HepG2 (cell line): ENCODE data around the gene HAGHL. TPM values are rescaled to one million over a fixed set of nuclear protein-coding genes. Genes with fewer than 3 reads are reported as not detected.

ENCODE experiments used
- ARID4A ChIP-seq: sonication (generic); formaldehyde crosslinking; IDR thresholded peaks from 2 replicates; pipeline ENCODE4 v1.5.0; 2020; ENCODE audit warnings: mild to moderate bottlenecking, missing genetic modification reagents, borderline replicate concordance
- ASH2L ChIP-seq: fragments of 300-600, 200-600 bp; sonication (generic); IDR thresholded peaks from 2 replicates; pipeline ENCODE4 v1.7.0; 2017; ENCODE audit warnings: low read depth, mild to moderate bottlenecking, moderate library complexity, mixed read lengths, low read length; ENCODE audit not compliant: insufficient read length
- HOXA3 ChIP-seq: sonication (generic); formaldehyde crosslinking; IDR thresholded peaks from 2 replicates; pipeline ENCODE4 v1.5.0; 2020; ENCODE audit warnings: missing genetic modification reagents
- KLF15 ChIP-seq: sonication (generic); formaldehyde crosslinking; IDR thresholded peaks from 2 replicates; pipeline ENCODE4 v1.8.1; 2023; ENCODE audit warnings: borderline replicate concordance, mild to moderate bottlenecking, inconsistent platforms, missing genetic modification reagents, mixed read lengths
- MED1 ChIP-seq: sonication (generic); formaldehyde crosslinking; IDR thresholded peaks from 2 replicates; pipeline ENCODE4 v1.4.0; 2020; ENCODE audit warnings: missing genetic modification reagents
- MLXIP ChIP-seq: sonication (generic); formaldehyde crosslinking; IDR thresholded peaks from 2 replicates; pipeline ENCODE4 v1.9.0; 2021; ENCODE audit warnings: missing genetic modification reagents, borderline replicate concordance
- PAF1 ChIP-seq: IDR thresholded peaks from 2 replicates; pipeline ENCODE4 v1.6.1; 2016; ENCODE audit warnings: missing genetic modification reagents, missing compliant biosample characterization
- PATZ1 ChIP-seq: sonication (generic); formaldehyde crosslinking; IDR thresholded peaks from 2 replicates; pipeline ENCODE4 v1.4.0; 2020; ENCODE audit warnings: missing genetic modification reagents
- POLR2A ChIP-seq, 2 experiments: IDR thresholded peaks; 2 replicates each; pipeline ENCODE4 v1.6.1; 2011; ENCODE audit warnings: low read depth in 2 of 2, low read length in 2 of 2, mild to moderate bottlenecking in 1 of 2, moderate library complexity in 1 of 2; ENCODE audit not compliant: insufficient read depth in 1 of 2
- SNRNP70 ChIP-seq: fragments of 200-400 bp; formaldehyde crosslinking; IDR thresholded peaks from 2 replicates; pipeline ENCODE4 v1.6.1; 2017; ENCODE audit warnings: mild to moderate bottlenecking, low read depth, low read length, moderate library complexity
- SOX6 ChIP-seq, 2 experiments: fragments of 450-650 bp in 1 of 2; sonication (generic) in 1 of 2; formaldehyde crosslinking in 1 of 2; IDR thresholded peaks; 2 replicates each; pipeline versions ENCODE4 v1.4.0 to v1.6.1; 2017 to 2020; ENCODE audit warnings: antibody characterized with exemption in 1 of 2, mild to moderate bottlenecking in 1 of 2, missing genetic modification reagents in 1 of 2
- SP2 ChIP-seq: sonication (generic); formaldehyde crosslinking; IDR thresholded peaks from 2 replicates; pipeline ENCODE4 v1.5.1; 2020; ENCODE audit warnings: mild to moderate bottlenecking, missing genetic modification reagents
- YEATS4 ChIP-seq: sonication (generic); formaldehyde crosslinking; IDR thresholded peaks from 2 replicates; pipeline ENCODE4 v1.4.0; 2020; ENCODE audit warnings: missing genetic modification reagents, borderline replicate concordance
- ZBTB26 ChIP-seq: IDR thresholded peaks from 2 replicates; pipeline ENCODE4 v1.6.1; 2016; ENCODE audit warnings: missing compliant biosample characterization, missing genetic modification reagents, borderline replicate concordance
- ZNF446 ChIP-seq: sonication (generic); formaldehyde crosslinking; IDR thresholded peaks from 2 replicates; pipeline ENCODE4 v1.5.0; 2020; ENCODE audit warnings: mild to moderate bottlenecking, missing genetic modification reagents
- ZNF883 ChIP-seq: sonication (generic); formaldehyde crosslinking; IDR thresholded peaks from 2 replicates; pipeline ENCODE4 v1.5.1; 2020; ENCODE audit warnings: mild to moderate bottlenecking, missing genetic modification reagents; ENCODE audit errors: not compliant biosample characterization
- ZSCAN21 ChIP-seq: sonication (generic); formaldehyde crosslinking; IDR thresholded peaks from 2 replicates; pipeline ENCODE4 v1.8.0; 2022; ENCODE audit warnings: mild to moderate bottlenecking, missing genetic modification reagents, moderate library complexity, borderline replicate concordance
- polyA plus RNA-seq, 8 experiments: library from polyadenylated mRNA; depleted of rRNA in 3 of 8; stranded (reverse) in 7 of 8; unstranded in 1 of 8; fragments of >200 nt; fragmentation: Illumina TruSeq in 4 of 8; extraction: Trizol in 4 of 8; gene quantifications; 2 replicates each; pipeline versions ENCODE4 v1.2.1 to v1.2.3, GENCODE V29; 2011 to 2016; ENCODE audit warnings: low read depth in 4 of 8, missing spikeins in 1 of 8, mixed read lengths in 1 of 8; ENCODE audit not compliant: insufficient read depth in 1 of 8
- total RNA-seq, 5 experiments: library from RNA; depleted of rRNA; stranded (reverse); fragments of >200 nt; fragmentation: Illumina TruSeq; extraction: Trizol; gene quantifications; 2 replicates each; pipeline ENCODE4 v1.2.3, GENCODE V29; 2016; ENCODE audit warnings: low read depth in 1 of 5

HAGHL gene
- total and polyA plus RNA-seq, 2 of the 13 experiments (the other 11 are each of a cell fraction or from before 2014, with no cell fraction given), result 3.4 to 8.4 TPM

- TF ChIP-seq MED1 (CRISPR knock-in tag) (peak; percentile 16; the same call in 1 of the 2 replicates), YEATS4 (peak; percentile 73), ZSCAN21 (CRISPR knock-in tag) (peak; percentile 56; the same call in 1 of the 2 replicates), SP2 (CRISPR knock-in tag) (peak; percentile 82), PATZ1 (CRISPR knock-in tag) (peak; percentile 74), ZBTB26 (peak; percentile 17; the same call in 1 of the 2 replicates), ARID4A (CRISPR knock-in tag) (peak; percentile 66), MLXIP (CRISPR knock-in tag) (0 out of 2 replicates have a peak, but pooled peaks have one; percentile 34), ASH2L (peak; percentile 14), SOX6 (IDR thresholded peaks at IDR 0.05) (no peak), SOX6 (CRISPR knock-in tag; IDR thresholded peaks at IDR 0.05) (0 out of 2 replicates have a peak, but pooled peaks have one; percentile 23), HOXA3 (CRISPR knock-in tag) (peak; percentile 39; the same call in 1 of the 2 replicates), KLF15 (no peak), PAF1 (CRISPR knock-in tag) (no peak), ZNF446 (CRISPR knock-in tag) (peak; percentile 19; the same call in 1 of the 2 replicates), SNRNP70 (no peak), POLR2A (IDR thresholded peaks at IDR 0.05; ENCODE audit: insufficient read depth in 1 of 2, low read depth in 2 of 2, low read length in 2 of 2) (peak; percentile 48 to 73; a peak in 3 of 4 replicates), ZNF883 (peak; percentile 2)
These were observed 46.9 kb upstream of the HAGHL start, which contains the start of gene STUB1 (continued) for GRCh38 chr16:679814-680624.
